GM19324 (cell line): ENCODE results near the gene KLHL17.
"Not testable (repeated sequence)": the region's sequence is repeated elsewhere in the genome, so short reads cannot be mapped to it uniquely, and the experiment has no call there.

ENCODE experiments used
- ATAC-seq: cut with Tn5 transposase; IDR thresholded peaks from one replicate; pipeline ENCODE4 v1.9.1; 2021; ENCODE audit warnings: mild to moderate bottlenecking, moderate library complexity; ENCODE audit not compliant: unreplicated experiment, low FRiP score

The KLHL17 gene

GRCh38 chr1:978835-979743, 18.7 kb downstream of the KLHL17 start:
- no peak for ATAC-seq

- ATAC-seq = no peak
Observed at GRCh38 chr1:979744-980072, 19.3 kb downstream of the KLHL17 start.

DNA sequence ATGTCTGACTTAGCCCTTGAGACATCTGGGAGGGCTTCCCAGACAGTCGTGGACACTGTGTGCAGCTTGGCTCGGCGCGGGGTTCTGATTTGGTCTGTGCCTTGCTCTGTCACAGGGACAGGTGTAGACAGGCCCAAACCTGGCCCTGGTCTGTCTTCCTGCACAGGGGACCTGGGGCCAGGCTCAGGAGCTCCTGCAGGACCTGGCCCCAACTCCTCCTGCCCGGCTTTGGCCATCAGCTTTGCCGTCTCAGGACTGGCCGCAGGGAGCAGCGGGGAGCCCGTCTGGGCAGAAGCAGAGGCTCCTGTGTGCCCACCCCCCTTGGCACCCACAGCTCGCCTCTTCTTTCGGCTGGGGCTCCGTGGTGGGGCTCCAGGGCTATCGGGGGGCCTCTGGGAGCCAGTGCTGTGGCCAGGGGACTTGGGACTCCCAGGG, 19.8 kb downstream of the KLHL17 start:
- no peak for ATAC-seq

- no peak for ATAC-seq
Observed at GRCh38 chr1:980602-981395, 20.4 kb downstream of the KLHL17 start.

- no peak for ATAC-seq
Observed at GRCh38 chr1:981491-981954, 21.1 kb downstream of the KLHL17 start.

GRCh38 chr1:981955-982558, 21.7 kb downstream of the KLHL17 start, which contains the start of gene PERM1:
TSS of gene PERM1 (minus strand) at chr1:982093. CDS start at chr1:981029, 1,064 bp downstream.
- ATAC-seq = no peak

DNA sequence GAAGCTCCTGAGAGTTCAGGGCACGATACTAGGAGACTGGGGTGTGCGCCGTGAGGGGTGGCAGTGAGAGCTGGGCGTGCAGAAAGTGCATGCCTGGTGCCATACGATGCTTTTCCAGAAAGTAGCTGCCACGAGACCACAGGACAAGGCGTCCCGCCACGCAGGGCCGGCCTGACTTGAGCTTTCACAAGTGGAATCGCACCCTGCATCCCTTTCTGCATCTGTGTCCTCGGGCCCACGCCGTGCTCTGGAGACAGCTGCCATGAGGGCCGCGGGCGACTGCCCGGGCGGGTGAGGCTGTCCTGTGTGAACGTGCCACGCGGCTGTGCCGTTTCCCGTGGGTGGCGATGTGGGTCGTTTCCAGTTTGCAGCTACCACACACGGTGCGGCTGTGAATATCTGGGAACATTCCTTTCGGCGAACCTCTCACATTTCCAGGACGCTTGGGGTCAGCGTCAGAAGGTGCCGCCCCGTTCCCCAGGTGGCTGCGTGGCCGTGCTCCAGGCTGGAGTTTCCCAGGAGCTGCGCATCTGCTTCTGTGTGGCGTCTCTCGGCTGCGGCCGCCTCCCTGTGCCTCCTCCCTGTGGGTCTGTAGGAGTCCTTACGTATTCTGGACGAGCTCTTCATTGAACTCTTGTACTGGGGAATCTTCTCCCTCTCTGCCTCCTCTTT, 22.5 kb downstream of the KLHL17 start:
- ATAC-seq = no peak

DNA sequence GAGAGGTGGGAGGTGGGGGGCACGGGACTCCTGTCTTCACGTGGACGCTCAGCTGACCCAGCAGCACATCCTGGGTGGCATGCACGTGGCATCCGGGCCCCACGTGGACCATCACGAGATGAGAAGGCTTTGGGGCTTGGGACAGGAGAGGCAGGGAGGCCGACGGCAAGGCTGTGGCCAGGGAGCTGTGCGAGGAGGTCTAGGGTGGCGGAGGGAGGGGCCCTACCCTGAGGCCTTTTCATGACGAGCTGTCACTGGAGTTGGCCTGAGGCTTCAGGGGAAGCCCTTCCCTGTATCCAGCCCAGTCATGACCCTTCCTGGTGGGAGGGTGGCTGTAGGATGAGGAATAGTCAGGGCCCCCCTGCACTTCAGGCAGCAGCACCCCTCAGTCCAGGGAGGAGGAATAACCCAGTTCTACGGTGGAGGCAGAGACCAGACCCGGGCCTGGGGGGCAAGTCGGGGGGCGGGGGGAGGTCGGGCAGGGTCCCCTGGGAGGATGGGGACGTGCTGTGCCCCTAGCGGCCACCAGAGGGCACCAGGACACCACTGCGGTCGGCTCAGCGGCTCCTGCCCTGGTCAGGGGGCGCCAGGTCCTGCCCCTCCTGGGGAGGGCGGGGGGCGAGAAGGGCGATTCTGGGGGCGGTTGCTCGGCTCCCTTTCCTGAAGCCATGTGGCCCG, 23.6 kb downstream of the KLHL17 start:
- no peak for ATAC-seq

DNA sequence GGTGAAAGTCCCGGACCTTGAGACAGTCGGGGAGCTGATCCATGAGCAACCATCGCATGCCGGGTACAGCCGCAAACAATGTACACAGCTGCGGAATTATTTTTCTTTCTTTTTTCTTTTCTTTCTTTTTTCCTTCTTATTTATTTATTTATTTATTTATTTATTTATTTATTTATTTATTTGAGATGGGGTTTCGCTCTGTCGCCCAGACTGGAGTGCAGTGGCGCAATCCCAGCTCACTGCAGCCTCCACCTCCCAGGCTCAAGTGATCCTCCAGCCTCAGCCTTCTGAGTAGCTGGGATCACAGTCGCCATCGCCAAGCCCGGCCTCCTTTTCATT, 24.1 kb downstream of the KLHL17 start:
- ATAC-seq = no peak

DNA sequence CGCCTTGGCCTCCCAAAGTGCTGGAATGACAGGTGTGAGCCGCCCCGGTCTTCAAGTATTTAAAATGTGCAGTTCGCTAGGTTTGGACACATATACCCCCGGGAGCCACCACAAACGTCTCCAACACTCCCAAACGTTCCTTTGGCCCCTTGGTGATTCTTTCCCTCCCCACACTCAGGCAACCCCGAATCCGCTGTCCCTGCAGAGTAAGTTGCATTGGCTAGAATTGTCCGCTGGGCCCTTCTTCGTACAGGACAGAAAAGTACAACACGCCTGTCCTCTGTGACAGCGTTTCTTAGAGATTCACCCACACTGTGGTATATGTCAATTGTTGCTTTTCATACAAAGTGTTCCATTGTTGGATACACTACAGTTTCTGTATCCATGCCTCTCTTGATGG, 24.7 kb downstream of the KLHL17 start:
- no peak for ATAC-seq

DNA sequence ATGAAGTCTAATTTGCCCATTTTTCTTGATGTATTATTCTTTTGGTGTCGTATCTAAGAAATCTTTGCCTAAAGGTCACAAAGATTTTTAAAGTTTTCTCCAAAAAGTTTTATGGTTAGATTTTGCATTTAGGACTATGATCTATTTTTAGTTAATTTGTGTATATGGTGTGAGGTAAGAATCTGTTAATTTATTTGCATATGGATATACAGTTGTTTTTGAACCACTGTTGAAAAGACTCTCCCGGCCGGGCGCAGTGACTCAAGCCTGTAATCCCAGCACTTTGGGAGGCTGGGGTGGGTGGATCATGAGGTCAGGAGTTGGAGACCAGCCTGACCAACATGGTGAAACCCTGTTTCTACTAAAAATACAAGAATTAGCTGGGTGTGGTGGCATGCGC, 27.7 kb downstream of the KLHL17 start:
- ATAC-seq = not testable (repeated sequence)

GRCh38 chr1:991275-991674, 30.9 kb downstream of the KLHL17 start:
- ATAC-seq = not testable (repeated sequence)

DNA sequence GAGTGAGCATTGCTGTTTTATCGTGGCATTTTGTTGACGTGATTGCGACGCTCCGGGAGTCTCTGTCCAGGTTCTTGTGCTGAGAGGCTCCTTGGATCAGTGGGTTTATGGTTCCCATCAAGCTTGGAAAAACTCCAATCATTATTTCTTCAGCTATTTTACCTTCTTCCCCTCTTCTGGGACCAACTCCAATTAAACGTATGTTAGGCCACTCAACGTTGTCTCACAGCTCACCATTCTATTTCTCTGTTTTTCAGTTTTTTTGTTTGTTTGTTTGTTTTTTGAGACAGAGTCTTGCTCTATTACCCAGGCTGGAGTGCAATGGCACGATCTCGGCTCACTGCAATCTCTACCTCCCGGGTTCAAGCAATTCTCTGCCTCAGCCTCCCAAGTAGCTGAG, 31.5 kb downstream of the KLHL17 start:
- ATAC-seq = no peak

DNA sequence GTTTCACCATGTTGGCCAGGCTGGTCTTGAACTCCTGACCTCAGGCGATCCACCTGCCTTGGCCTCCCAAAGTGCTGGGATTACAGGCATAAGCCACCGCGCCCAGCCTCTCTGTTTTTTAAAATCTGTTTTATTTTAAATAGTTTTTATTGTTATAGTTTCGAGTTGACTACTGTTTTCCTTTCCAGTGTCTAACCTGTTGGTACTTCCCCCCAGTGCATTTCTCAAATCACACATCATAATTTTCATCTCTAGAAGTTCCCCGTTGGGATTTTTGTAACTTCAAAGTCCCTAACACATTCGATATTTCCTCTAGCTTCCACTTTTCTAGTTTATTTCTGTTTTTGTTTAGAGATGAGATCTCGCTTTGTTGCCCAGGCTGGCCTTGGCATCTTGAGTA, 32.0 kb downstream of the KLHL17 start:
- ATAC-seq = no peak

DNA sequence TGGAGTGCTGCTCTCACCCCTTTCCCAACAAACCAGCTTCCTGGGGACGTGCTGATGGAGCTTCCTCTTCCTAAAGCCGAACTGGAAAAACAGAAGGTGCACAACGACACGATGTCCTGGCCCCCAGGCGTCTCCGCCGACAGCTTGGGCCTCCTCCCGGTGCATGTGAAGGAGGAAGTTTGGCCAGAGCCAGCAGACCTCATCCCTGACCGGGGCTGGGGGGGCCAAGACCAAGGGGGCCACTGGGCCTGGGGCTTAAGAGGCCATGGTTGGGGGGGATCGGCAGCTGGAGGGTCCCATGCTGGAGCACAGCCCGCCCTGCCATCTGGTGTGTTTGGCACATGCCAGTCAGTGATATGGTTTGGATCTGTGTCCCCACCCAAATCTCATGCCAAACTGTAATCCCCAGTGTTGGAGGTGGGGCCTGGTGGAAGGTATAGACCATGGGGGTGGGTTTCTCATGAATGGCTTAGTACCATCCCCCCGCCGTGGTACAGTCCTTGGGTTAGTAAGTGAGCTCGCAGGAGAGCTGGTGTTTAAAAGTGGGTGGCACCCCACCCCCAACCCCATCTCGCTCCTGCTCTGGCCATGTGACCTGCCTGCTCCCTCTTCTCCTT, 33.1 kb downstream of the KLHL17 start:
- ATAC-seq = no peak

- not testable (repeated sequence) for ATAC-seq
Observed at GRCh38 chr1:994546-994945, 34.2 kb downstream of the KLHL17 start.

- ATAC-seq = no peak
Observed at GRCh38 chr1:995665-996633, 35.6 kb downstream of the KLHL17 start.

GRCh38 chr1:996851-997712, 36.7 kb downstream of the KLHL17 start:
- ATAC-seq = no peak
